Spleen (tissue), 11 donors: Measurements from ENCODE around the gene CYP26A1. TPM values are rescaled to one million over a fixed set of nuclear protein-coding genes. Genes with fewer than 3 reads are reported as not detected.

Experiments used
- DNase-seq: peaks from one replicate; pipeline ENCODE4 v3.0.0-alpha.2; 2020
- H3K27ac ChIP-seq, 8 donors: fragments of 200-600 bp; sonication (generic) in 7 of 8; 1 replicate in 4 of 8; 2 replicates in 4 of 8; pipeline versions ENCODE4 v1.5.0 to v1.8.0; 2016 to 2021; ENCODE audit warnings: inconsistent platforms in 4 of 8, mild to moderate bottlenecking in 4 of 8, moderate library complexity in 1 of 8
- H3K27me3 ChIP-seq, 7 donors: fragments of 200-600 bp; sonication (generic) in 6 of 7; replicated peaks in 1 of 7; 1 replicate in 4 of 7; 2 replicates in 3 of 7; pipeline versions ENCODE4 v1.5.0 to v1.8.0; 2016 to 2021; ENCODE audit warnings: inconsistent platforms in 3 of 7, mild to moderate bottlenecking in 1 of 7
- H3K36me3 ChIP-seq, 6 donors: fragments of 200-600 bp; sonication (generic) in 5 of 6; 1 replicate in 4 of 6; 2 replicates in 2 of 6; pipeline versions ENCODE4 v1.5.0 to v1.8.0; 2016 to 2021; ENCODE audit warnings: inconsistent platforms in 2 of 6
- H3K4me1 ChIP-seq, 6 donors: fragments of 200-600 bp; sonication (generic) in 5 of 6; 1 replicate in 3 of 6; 2 replicates in 3 of 6; pipeline versions ENCODE4 v1.5.0 to v1.8.0; 2016 to 2021; ENCODE audit warnings: inconsistent platforms in 3 of 6
- H3K4me3 ChIP-seq, 8 donors: fragments of 200-600 bp; sonication (generic) in 7 of 8; 1 replicate in 4 of 8; 2 replicates in 4 of 8; pipeline versions ENCODE4 v1.5.0 to v1.8.0; 2016 to 2021; ENCODE audit warnings: inconsistent platforms in 4 of 8, mild to moderate bottlenecking in 4 of 8, moderate library complexity in 2 of 8
- H3K9me3 ChIP-seq, 8 donors: fragments of 200-600 bp; sonication (generic) in 7 of 8; 1 replicate in 4 of 8; 2 replicates in 4 of 8; pipeline versions ENCODE4 v1.5.0 to v1.8.0; 2016 to 2021; ENCODE audit warnings: inconsistent platforms in 4 of 8
- POLR2A ChIP-seq, 3 donors: fragments of 450-650 bp; IDR thresholded peaks; one replicate each; pipeline ENCODE4 v1.5.1; 2017; ENCODE audit warnings: antibody characterized with exemption in 3 of 3, mild to moderate bottlenecking in 1 of 3
- POLR2AphosphoS5 ChIP-seq, 3 donors: sonication (generic); formaldehyde crosslinking; IDR thresholded peaks; one replicate each; pipeline ENCODE4 v1.5.1; 2017; ENCODE audit warnings: antibody characterized with exemption in 3 of 3
- WGBS, 5 donors: extraction: QIAGEN DNeasy Blood & Tissue Kit in 3 of 5; methylation state at CpG; one replicate each; pipeline versions ENCODE4 v1.1.5 to v1.1.7; 2013 to 2018; 5-methylcytosine and 5-hydroxymethylcytosine counted together
- intact Hi-C: fragments of 100-400 bp; cut with DNase I; formaldehyde crosslinking; loops from one replicate; pipeline ENCODE4 v1.15.0; 2023; ENCODE audit warnings: low total_unique reads
- polyA plus RNA-seq, 3 donors: library from polyadenylated mRNA; stranded (reverse); fragments of 200-250 nt; gene quantifications; one replicate each; pipeline ENCODE4 v1.2.1, GENCODE V29; 2013
- total RNA-seq, 7 donors: library from RNA; depleted of rRNA in 3 of 7; stranded (reverse); fragments of >200 nt in 3 of 7; fragmentation: NEBNext Ultra II Directional in 4 of 7; extraction: Animal tissue kit (Norgen Biotek cat#: 25700) in 4 of 7; gene quantifications; one replicate each; pipeline versions ENCODE4 v1.1.0 to v1.2.1, GENCODE V29; 2016 to 2021
- TF ChIP-seq, protein P1 (sequence below), 11 experiments: fragments of 200-600 bp in 7 of 11; fragments of 450-650 bp in 4 of 11; sonication (generic) in 4 of 11; IDR thresholded peaks in 8 of 11; conservative IDR thresholded peaks in 3 of 11; 1 replicate in 7 of 11; 2 replicates in 4 of 11; pipeline versions ENCODE4 v1.4.0 to v1.8.0; 2016 to 2021; ENCODE audit warnings: antibody characterized with exemption in 11 of 11, inconsistent platforms in 4 of 11, mild to moderate bottlenecking in 1 of 11
- donor health status: healthy with polysubstance abuse.
- donor health status: DM: no; HTN: no; CAD: no; lungs with moderate emphysema.
- donor health status: DM: no; HTN: no; CAD: no.
- donor health status: Bipolar disorder and iron deficiency.
- donor health status: healthy.
- donor health status: DM: no; HTN: no; CAD: no.
- donor health status: DM: yes; HTN: yes; CAD: no.

CYP26A1 gene
- total and polyA plus RNA-seq, 10 donors: 0.03 to 0.22 (median 0.20) TPM; not detected in 6

DNA sequence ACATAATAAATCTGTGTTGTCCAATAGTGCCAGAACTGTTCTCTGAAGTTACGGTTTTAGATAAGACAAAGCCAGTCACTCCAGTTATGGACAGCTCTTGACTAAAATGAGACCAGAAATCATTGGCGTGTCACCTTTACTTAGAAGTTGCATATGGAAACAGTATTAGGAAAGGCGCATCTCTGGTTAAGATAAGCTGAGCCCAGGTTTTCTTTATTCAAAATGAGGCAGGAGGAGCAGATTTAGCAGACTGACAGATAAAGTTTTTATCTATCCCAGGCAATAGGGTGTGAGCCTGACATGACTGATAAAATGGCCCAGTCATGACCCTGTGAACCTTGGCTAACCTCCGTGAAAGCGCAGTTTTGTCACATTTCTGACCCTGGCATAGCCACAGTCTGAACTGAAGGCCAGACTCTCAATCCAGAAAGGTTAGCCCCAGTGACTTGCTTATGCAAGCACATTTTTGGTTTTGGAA, 4.2 kb downstream of the CYP26A1 start:
- intact Hi-C loops: no loop called here
- Histone ChIP-seq H3K27ac (no peak overlapping the region), H3K4me3 (no peak overlapping the region), H3K4me1 (peaks cover 22 to 39% (median 32%) of the 10 kb centered on the region in 6 donors), H3K27me3 (peaks cover 6 to 95% (median 55%) of the 10 kb centered on the region in 7 donors), H3K9me3 (no peaks in the 10 kb centered on the region), H3K36me3 (no peaks in the 10 kb centered on the region)
- no peak for DNase-seq
- TF ChIP-seq, protein P1, sequence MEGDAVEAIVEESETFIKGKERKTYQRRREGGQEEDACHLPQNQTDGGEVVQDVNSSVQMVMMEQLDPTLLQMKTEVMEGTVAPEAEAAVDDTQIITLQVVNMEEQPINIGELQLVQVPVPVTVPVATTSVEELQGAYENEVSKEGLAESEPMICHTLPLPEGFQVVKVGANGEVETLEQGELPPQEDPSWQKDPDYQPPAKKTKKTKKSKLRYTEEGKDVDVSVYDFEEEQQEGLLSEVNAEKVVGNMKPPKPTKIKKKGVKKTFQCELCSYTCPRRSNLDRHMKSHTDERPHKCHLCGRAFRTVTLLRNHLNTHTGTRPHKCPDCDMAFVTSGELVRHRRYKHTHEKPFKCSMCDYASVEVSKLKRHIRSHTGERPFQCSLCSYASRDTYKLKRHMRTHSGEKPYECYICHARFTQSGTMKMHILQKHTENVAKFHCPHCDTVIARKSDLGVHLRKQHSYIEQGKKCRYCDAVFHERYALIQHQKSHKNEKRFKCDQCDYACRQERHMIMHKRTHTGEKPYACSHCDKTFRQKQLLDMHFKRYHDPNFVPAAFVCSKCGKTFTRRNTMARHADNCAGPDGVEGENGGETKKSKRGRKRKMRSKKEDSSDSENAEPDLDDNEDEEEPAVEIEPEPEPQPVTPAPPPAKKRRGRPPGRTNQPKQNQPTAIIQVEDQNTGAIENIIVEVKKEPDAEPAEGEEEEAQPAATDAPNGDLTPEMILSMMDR (IDR thresholded peaks at IDR 0.05 in 8 of 11, conservative IDR thresholded peaks at IDR 0.05 in 3 of 11): no peak
- TF ChIP-seq POLR2A (IDR thresholded peaks at IDR 0.05): no peak
- no peak for TF ChIP-seq POLR2AphosphoS5 (IDR thresholded peaks at IDR 0.05)
- WGBS, 5 donors: 79 to 91% (median 85%) methylated on average over 5 of the region's 5 CpGs

DNA sequence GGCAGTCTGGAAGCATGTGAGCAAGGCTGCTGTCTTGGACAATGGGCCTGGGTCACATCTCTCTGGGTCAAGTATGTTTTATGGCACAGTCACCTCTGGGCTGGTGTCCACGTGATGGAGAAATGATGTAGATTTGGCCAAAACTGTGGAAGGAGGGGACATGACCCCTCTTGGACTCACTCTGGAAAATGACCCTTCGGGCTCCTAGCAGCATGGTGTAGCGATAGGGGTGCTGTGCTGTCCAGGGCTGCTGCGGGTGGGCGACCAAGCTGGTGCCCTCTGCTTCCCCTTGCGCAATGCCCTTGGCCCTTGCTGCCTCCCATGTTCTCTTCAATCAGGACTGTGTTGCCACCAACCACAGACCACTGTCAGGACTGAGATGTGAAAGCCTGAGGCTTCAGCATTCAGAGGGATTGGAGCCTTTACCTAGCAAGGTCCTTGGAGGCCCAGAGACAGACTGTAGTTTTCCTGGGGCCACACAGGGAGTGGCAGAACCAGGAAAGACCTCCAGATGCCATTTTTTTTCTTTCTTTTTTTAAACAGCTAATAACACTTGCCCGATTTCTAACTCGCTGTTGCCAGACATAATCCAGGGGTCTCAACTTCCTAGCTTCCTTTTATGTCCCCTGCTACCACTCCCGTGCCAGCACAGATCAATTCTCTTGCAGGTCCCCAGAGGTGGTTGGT, 6.1 kb downstream of the CYP26A1 start:
- DNase-seq: peak; percentile 48
- peaks cover 3 to 76% (median 36%) of the 10 kb centered on the region in 7 donors for H3K27me3 ChIP-seq
- WGBS, 5 donors: 45 to 68% (median 53%) methylated on average over 9 of the region's 9 CpGs
- H3K4me1 ChIP-seq: peaks cover 3 to 19% (median 13%) of the 10 kb centered on the region in 6 donors
- TF ChIP-seq POLR2AphosphoS5 (IDR thresholded peaks at IDR 0.05): no peak
- TF ChIP-seq, protein P1 (IDR thresholded peaks at IDR 0.05 in 8 of 11, conservative IDR thresholded peaks at IDR 0.05 in 3 of 11): no peak
- no peak for TF ChIP-seq POLR2A (IDR thresholded peaks at IDR 0.05)
- H3K36me3 ChIP-seq: no peaks in the 10 kb centered on the region
- intact Hi-C loops: loop anchor here (2.0 kb wide), 1 partner anchor 273 kb away; no protein-coding TSS in a partner anchor
- H3K4me3 ChIP-seq: no peak overlapping the region
- H3K9me3 ChIP-seq: no peaks in the 10 kb centered on the region
- no peak overlapping the region for H3K27ac ChIP-seq

DNA sequence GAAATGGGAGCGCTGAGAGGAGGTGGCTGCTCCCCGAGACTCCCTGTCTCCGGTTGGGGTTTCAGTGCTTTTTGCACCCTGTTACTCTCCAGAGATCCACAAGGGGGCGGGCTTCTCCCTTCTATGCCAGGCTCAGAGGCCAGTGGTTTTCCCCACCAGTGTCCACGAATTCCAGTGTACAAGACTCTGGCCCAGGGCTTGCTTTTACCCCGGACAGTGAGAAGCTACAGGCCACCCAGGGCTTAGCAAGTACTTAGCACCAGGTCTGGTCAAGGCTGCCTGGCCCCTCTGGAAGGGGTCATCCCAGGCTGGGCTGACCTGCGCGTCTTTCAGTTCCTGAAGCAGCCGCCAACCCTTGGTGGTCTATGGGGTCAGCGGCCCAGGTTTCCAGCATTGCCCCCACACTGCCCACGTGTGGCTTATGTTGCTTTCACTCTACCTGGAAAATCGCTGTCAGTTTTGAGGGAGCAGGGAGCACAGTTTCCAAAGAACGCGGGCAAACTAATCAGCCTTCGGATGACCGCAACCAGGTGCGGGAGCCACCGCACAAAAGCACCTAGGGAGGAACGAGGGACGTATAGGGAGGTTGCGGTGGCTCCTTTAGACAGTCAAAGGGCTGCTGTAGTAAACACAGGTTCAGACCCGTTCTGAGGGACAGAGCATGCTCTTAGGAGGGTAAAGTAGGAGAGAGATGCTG, 6.8 kb downstream of the CYP26A1 start:
- WGBS, 5 donors: 56 to 60% (median 57%) methylated on average over 21 to 22 of the region's 22 CpGs
- intact Hi-C loops: loop anchor here (2.0 kb wide), 1 partner anchor 272 kb away; no protein-coding TSS in a partner anchor
- no peaks in the 10 kb centered on the region for H3K36me3 ChIP-seq
- H3K4me1 ChIP-seq: peaks cover 0 to 13% (median 7%) of the 10 kb centered on the region in 6 donors
- H3K4me3 ChIP-seq: no peak overlapping the region
- peak; percentile 82 for DNase-seq
- H3K27ac ChIP-seq: no peak overlapping the region
- TF ChIP-seq POLR2AphosphoS5 (IDR thresholded peaks at IDR 0.05): no peak
- TF ChIP-seq, protein P1 (IDR thresholded peaks at IDR 0.05 in 8 of 11, conservative IDR thresholded peaks at IDR 0.05 in 3 of 11): peak; percentile 33 to 87 (median 75)
- H3K27me3 ChIP-seq: peaks cover 0 to 69% (median 29%) of the 10 kb centered on the region in 7 donors
- H3K9me3 ChIP-seq: no peaks in the 10 kb centered on the region

DNA sequence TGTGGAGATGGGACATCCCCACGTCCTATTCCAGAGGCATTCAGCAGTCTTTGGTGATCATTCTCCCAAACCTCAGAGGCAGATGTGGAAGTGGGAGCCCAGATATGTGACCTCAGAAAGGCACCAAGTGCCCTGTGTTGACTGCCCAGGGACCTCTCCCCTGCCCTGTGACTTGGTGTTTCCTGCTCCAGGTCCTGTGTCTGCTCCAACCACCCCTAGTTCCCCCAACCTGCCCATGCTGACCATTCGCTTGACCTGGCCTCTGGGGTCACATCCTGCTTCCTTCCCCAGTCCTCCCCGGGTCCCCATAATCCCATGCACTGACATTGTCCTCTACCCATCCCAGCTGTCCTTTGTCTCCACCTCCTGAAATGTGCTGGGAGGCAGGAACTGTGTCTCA, 7.6 kb downstream of the CYP26A1 start:
- TF ChIP-seq, protein P1 (IDR thresholded peaks at IDR 0.05 in 8 of 11, conservative IDR thresholded peaks at IDR 0.05 in 3 of 11): no peak
- TF ChIP-seq POLR2A (IDR thresholded peaks at IDR 0.05): no peak
- TF ChIP-seq POLR2AphosphoS5 (IDR thresholded peaks at IDR 0.05): no peak
- H3K4me1 ChIP-seq: peaks cover 0 to 10% (median 7%) of the 10 kb centered on the region in 6 donors
- intact Hi-C loops: loop anchor here (2.0 kb wide), 1 partner anchor 271 kb away; no protein-coding TSS in a partner anchor
- 51 to 63% (median 54%) methylated on average over 3 of the region's 3 CpGs for WGBS, 5 donors
- H3K36me3 ChIP-seq: no peaks in the 10 kb centered on the region
- no peak overlapping the region for H3K4me3 ChIP-seq
- no peak overlapping the region for H3K27ac ChIP-seq
- peaks cover 0 to 61% (median 23%) of the 10 kb centered on the region in 7 donors for H3K27me3 ChIP-seq
- DNase-seq: peak; percentile 30
- H3K9me3 ChIP-seq: no peaks in the 10 kb centered on the region
